ENCODE data around the gene UGT1A6. TPM values are rescaled to one million over a fixed set of nuclear protein-coding genes. Genes with fewer than 3 reads are reported as not detected.

UGT1A6 gene
- total and polyA plus RNA-seq, 2 experiments from 2014 or later: not detected

DNA sequence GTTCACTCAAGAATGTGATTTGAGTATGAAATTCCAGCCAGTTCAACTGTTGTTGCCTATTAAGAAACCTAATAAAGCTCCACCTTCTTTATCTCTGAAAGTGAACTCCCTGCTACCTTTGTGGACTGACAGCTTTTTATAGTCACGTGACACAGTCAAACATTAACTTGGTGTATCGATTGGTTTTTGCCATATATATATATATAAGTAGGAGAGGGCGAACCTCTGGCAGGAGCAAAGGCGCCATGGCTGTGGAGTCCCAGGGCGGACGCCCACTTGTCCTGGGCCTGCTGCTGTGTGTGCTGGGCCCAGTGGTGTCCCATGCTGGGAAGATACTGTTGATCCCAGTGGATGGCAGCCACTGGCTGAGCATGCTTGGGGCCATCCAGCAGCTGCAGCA lies 67.4 kb downstream of the UGT1A6 start, which contains the start of gene UGT1A1 (continued):
- no peak for TF ChIP-seq REST (IDR thresholded peaks at IDR 0.05; ENCODE audit: unreplicated experiment)
- TF ChIP-seq POLR2AphosphoS5 (IDR thresholded peaks at IDR 0.05; ENCODE audit: low read depth): no peak
- TF ChIP-seq, protein P1, sequence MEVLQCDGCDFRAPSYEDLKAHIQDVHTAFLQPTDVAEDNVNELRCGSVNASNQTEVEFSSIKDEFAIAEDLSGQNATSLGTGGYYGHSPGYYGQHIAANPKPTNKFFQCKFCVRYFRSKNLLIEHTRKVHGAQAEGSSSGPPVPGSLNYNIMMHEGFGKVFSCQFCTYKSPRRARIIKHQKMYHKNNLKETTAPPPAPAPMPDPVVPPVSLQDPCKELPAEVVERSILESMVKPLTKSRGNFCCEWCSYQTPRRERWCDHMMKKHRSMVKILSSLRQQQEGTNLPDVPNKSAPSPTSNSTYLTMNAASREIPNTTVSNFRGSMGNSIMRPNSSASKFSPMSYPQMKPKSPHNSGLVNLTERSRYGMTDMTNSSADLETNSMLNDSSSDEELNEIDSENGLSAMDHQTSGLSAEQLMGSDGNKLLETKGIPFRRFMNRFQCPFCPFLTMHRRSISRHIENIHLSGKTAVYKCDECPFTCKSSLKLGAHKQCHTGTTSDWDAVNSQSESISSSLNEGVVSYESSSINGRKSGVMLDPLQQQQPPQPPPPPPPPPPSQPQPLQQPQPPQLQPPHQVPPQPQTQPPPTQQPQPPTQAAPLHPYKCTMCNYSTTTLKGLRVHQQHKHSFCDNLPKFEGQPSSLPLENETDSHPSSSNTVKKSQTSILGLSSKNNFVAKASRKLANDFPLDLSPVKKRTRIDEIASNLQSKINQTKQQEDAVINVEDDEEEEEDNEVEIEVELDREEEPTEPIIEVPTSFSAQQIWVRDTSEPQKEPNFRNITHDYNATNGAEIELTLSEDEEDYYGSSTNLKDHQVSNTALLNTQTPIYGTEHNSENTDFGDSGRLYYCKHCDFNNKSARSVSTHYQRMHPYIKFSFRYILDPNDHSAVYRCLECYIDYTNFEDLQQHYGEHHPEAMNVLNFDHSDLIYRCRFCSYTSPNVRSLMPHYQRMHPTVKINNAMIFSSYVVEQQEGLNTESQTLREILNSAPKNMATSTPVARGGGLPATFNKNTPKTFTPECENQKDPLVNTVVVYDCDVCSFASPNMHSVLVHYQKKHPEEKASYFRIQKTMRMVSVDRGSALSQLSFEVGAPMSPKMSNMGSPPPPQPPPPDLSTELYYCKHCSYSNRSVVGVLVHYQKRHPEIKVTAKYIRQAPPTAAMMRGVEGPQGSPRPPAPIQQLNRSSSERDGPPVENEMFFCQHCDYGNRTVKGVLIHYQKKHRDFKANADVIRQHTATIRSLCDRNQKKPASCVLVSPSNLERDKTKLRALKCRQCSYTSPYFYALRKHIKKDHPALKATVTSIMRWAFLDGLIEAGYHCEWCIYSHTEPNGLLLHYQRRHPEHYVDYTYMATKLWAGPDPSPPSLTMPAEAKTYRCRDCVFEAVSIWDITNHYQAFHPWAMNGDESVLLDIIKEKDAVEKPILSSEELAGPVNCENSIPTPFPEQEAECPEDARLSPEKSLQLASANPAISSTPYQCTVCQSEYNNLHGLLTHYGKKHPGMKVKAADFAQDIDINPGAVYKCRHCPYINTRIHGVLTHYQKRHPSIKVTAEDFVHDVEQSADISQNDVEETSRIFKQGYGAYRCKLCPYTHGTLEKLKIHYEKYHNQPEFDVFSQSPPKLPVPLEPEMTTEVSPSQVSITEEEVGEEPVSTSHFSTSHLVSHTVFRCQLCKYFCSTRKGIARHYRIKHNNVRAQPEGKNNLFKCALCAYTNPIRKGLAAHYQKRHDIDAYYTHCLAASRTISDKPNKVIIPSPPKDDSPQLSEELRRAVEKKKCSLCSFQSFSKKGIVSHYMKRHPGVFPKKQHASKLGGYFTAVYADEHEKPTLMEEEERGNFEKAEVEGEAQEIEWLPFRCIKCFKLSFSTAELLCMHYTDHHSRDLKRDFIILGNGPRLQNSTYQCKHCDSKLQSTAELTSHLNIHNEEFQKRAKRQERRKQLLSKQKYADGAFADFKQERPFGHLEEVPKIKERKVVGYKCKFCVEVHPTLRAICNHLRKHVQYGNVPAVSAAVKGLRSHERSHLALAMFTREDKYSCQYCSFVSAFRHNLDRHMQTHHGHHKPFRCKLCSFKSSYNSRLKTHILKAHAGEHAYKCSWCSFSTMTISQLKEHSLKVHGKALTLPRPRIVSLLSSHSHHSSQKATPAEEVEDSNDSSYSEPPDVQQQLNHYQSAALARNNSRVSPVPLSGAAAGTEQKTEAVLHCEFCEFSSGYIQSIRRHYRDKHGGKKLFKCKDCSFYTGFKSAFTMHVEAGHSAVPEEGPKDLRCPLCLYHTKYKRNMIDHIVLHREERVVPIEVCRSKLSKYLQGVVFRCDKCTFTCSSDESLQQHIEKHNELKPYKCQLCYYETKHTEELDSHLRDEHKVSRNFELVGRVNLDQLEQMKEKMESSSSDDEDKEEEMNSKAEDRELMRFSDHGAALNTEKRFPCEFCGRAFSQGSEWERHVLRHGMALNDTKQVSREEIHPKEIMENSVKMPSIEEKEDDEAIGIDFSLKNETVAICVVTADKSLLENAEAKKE (CRISPR knock-in tag; IDR thresholded peaks at IDR 0.05): no peak

DNA sequence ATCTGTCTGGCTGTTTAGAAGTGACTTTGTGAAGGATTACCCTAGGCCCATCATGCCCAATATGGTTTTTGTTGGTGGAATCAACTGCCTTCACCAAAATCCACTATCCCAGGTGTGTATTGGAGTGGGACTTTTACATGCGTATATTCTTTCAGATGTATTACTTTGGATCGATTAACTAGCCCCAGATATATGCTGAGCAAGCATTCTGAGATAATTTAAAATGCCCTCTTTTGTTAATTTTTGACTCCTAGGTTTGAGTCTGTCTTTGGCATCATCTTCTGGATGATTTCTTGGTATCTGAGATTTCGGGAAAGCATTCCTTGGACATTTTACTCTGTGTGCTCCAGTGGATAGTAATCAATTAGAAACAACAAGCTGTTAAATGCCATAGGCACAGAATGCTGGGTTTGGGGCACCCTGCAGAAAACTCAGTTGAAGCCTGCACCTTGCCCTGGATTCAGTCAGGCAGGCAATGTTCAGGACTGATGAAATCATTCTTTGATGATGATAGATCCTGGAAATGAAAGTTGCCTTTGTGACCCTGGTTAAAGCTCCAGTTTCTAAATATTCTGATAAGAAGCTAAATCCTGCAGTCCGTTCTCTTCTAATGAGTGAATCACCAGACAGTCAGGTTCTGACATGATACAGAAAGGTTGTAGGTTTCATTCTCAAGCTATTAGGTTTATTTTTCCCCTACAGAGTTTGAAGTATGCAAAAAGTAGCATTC lies 68.5 kb downstream of the UGT1A6 start:
- Histone ChIP-seq H2AFZ (no peak overlapping the region), H4K20me1 (replicated peaks; ENCODE audit: insufficient read depth) (no peaks in the 10 kb centered on the region), H3K9me2 (ENCODE audit: insufficient read depth) (no peaks in the 10 kb centered on the region; the same call in 1 of the 2 replicates), H3F3A (replicated peaks; ENCODE audit: low read depth) (no peaks in the 10 kb centered on the region), H3K27me3 (ENCODE audit: insufficient read depth) (no peaks in the 10 kb centered on the region), H3K79me2 (replicated peaks; ENCODE audit: insufficient read depth) (no peaks in the 10 kb centered on the region), H3K4me1 (ENCODE audit: insufficient read depth) (no peaks in the 10 kb centered on the region), H3K36me3 (ENCODE audit: insufficient read depth) (no peaks in the 10 kb centered on the region), H3K27ac (ENCODE audit: low read depth) (no peak overlapping the region), H3K4me3 (no peak overlapping the region), H3K4me2 (no peak overlapping the region)
- Mint-ChIP-seq H3K4me3 (no peak overlapping the region), H3K36me3 (ENCODE audit: low read depth) (no peaks in the 10 kb centered on the region), H3K27me3 (ENCODE audit: insufficient read depth, low read depth, poor library complexity) (no peaks in the 10 kb centered on the region), H3K4me1 (no peaks in the 10 kb centered on the region; the same call in 2 of the 3 replicates), H3K27ac (no peak overlapping the region), H3K9me3 (peaks cover 3% of the 10 kb centered on the region; the same call in 1 of the 3 replicates)
- DNase-seq (ENCODE audit: low spot score) (no peak), ATAC-seq (no peak)
- no peak for TF ChIP-seq REST (IDR thresholded peaks at IDR 0.05; ENCODE audit: unreplicated experiment)

Data from GM23338 (cell line).